PC-3 (cell line): ENCODE data around the gene UBAP2L. TPM values are rescaled to one million over a fixed set of nuclear protein-coding genes. Genes with fewer than 3 reads are reported as not detected.

Experiments
- ATAC-seq: fragments of 200-7000 bp; cut with Tn5 transposase; 2 replicates; pipeline ENCODE4 v1.9.1; 2020; ENCODE audit warnings: mild to moderate bottlenecking, moderate library complexity
- BruUV-seq: library from RNA; stranded (reverse); fragments of 400-500 nt; replicated peaks from 2 replicates; lab custom pipeline; 2021; lab: Mats Ljungman, UMichigan
- CTCF ChIA-PET: fragments of 300-600 bp; sonication (Branson Sonifier 250); formaldehyde crosslinking; loops from one replicate; lab custom pipeline; 2022; ENCODE audit warnings: antibody characterized with exemption; lab: Charles Lee
- POLR2A ChIA-PET: fragments of 300-600 bp; sonication (Branson Sonifier 250); formaldehyde crosslinking; loops from one replicate; lab custom pipeline; 2022; ENCODE audit warnings: antibody characterized with exemption; ENCODE audit not compliant: unreplicated experiment; lab: Charles Lee
- DNase-seq: peaks from one replicate; pipeline ENCODE4 v3.0.0-alpha.2; 2015
- H2AFZ ChIP-seq: fragments of 300-600 bp; sonication (generic); 2 replicates; pipeline ENCODE4 v1.6.0; 2016; ENCODE audit warnings: antibody characterized with exemption, low read length
- H3F3A ChIP-seq: fragments of 300-600 bp; sonication (generic); one replicate; pipeline ENCODE4 v1.6.0; 2017; ENCODE audit warnings: antibody characterized with exemption, low read length, control low read depth, mild to moderate bottlenecking; ENCODE audit not compliant: unreplicated experiment
- H3K27ac ChIP-seq: fragments of 300-600 bp; sonication (generic); 2 replicates; pipeline ENCODE4 v1.5.1; 2016; ENCODE audit warnings: mild to moderate bottlenecking, low read length
- H3K27me3 ChIP-seq: fragments of 300-600 bp; sonication (generic); 2 replicates; pipeline ENCODE4 v1.6.1; 2016; ENCODE audit warnings: low read length, mixed read lengths
- H3K36me3 ChIP-seq: fragments of 300-600 bp; sonication (generic); 2 replicates; pipeline ENCODE4 v1.6.1; 2016; ENCODE audit warnings: low read depth, mixed run types, low read length, mixed read lengths
- H3K4me1 ChIP-seq: fragments of 300-600 bp; sonication (generic); 2 replicates; pipeline ENCODE4 v1.5.1; 2016; ENCODE audit warnings: low read length; ENCODE audit not compliant: insufficient read depth
- H3K4me2 ChIP-seq: fragments of 300-600 bp; sonication (generic); 2 replicates; pipeline ENCODE4 v1.6.0; 2016; ENCODE audit warnings: low read length
- H3K4me3 ChIP-seq: fragments of 300-600 bp; sonication (generic); 2 replicates; pipeline ENCODE4 v1.5.1; 2016; ENCODE audit warnings: mild to moderate bottlenecking, low read length, mixed read lengths
- H3K79me2 ChIP-seq: fragments of 300-600 bp; sonication (generic); 2 replicates; pipeline ENCODE4 v1.6.1; 2017; ENCODE audit warnings: low read length, mixed read lengths
- H3K9ac ChIP-seq: fragments of 300-600 bp; sonication (generic); 2 replicates; pipeline ENCODE4 v1.6.0; 2016; ENCODE audit warnings: mild to moderate bottlenecking, low read length
- H3K9me2 ChIP-seq: fragments of 300-600 bp; sonication (generic); replicated peaks from 2 replicates; pipeline ENCODE4 v1.6.1; 2016; ENCODE audit warnings: mixed run types, low read length, mixed read lengths
- H3K9me3 ChIP-seq: fragments of 300-600 bp; sonication (generic); 2 replicates; pipeline ENCODE4 v1.6.1; 2016; ENCODE audit warnings: low read length, mixed read lengths
- H4K20me1 ChIP-seq: fragments of 300-600 bp; sonication (generic); 2 replicates; pipeline ENCODE4 v1.6.1; 2016; ENCODE audit warnings: low read length, mixed read lengths
- EZH2 ChIP-seq: fragments of 300-600 bp; sonication (generic); IDR thresholded peaks from one replicate; pipeline ENCODE4 v1.6.1; 2017; ENCODE audit warnings: antibody characterized with exemption, mild to moderate bottlenecking, low read length; ENCODE audit not compliant: unreplicated experiment
- EZH2phosphoT487 ChIP-seq: fragments of 300-600 bp; sonication (generic); IDR thresholded peaks from 2 replicates; pipeline ENCODE4 v1.6.1; 2018; ENCODE audit warnings: mild to moderate bottlenecking, antibody characterized with exemption, low read length, borderline replicate concordance
- intact Hi-C: fragments of 100-400 bp; cut with micrococcal nuclease; formaldehyde crosslinking; loops from 2 replicates; pipeline ENCODE4 v1.9.0; 2023
- total RNA-seq: library from RNA; depleted of rRNA; stranded (reverse); fragments of >200 nt; gene quantifications from 2 replicates; pipeline ENCODE4 v1.2.3, GENCODE V29; 2014
- TF ChIP-seq, protein P1 (sequence below): fragments of 300-600 bp; sonication (generic); conservative IDR thresholded peaks from 2 replicates; pipeline ENCODE4 v1.5.1; 2017; ENCODE audit warnings: antibody characterized with exemption, low read depth, mild to moderate bottlenecking, low read length

Gene UBAP2L
- total RNA-seq, 1 experiment from 2014 or later, result 128 TPM

DNA sequence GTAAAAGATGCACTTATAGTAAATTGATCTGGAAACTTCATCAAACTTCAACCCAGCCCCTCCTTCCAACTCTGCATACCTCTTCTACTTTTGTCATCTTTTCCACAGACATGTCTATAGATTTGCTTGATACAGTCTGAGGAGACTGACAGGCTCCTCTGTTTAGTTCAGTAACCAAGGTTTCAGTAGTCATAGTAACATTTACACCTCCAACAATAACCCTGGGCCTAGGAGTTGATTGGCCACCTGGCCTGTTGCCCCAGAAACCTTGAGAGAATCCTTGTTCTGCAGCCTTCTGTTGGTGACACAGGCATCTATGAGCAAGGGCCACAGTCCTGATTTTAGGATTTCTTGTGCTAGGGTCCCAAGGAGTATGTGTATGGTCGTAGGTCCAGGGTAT lies 14.6 kb upstream of the UBAP2L start, which contains the start of gene CFAP141:
CFAP141 (minus strand) TSS at position 138 of the 400 bp plus-strand sequence; CDS start at position 112, 26 bp downstream.
- POLR2A ChIA-PET, result no interaction called here

DNA sequence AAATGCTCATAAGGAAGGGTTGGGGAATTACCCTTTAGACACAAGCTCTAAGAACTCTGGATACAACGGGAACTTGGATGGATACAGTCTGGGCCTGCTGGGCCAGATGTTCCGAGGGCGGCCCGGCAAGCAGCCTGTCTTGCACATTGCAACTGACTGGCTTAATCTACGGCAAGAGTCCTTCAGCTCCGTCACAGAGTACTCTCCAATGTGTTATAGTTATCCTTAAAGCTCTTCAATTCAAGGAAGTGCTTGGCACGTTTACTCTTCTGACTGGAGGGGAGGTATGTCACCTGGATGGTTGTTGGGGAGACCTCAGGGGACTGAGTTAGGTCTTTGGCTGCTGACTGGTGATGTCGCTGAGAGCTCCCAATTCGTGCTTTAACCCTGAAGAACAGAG lies 13.5 kb upstream of the UBAP2L start:
- H3K36me3 ChIP-seq, result peaks cover 51% of the 10 kb centered on the region
- ChIA-PET CTCF (no interaction called here), POLR2A (interaction anchor here (0.5 kb wide), 1 partner anchor 81 kb away, joined by 4 read pairs; no protein-coding TSS in a partner anchor)

More for the DNA sequence above, 14.6 kb upstream of the UBAP2L start, which contains the start of gene CFAP141:
- Histone ChIP-seq H3K27ac (no peak within 1 kb of the TSS), H4K20me1 (no peaks in the 10 kb centered on the region), H3K36me3 (peaks cover 43% of the 10 kb centered on the region), H3K9me3 (no peaks in the 10 kb centered on the region), H2AFZ (no peak within 1 kb of the TSS), H3F3A (no peaks in the 10 kb centered on the region), H3K79me2 (no peaks in the 10 kb centered on the region), H3K4me2 (no peak within 1 kb of the TSS), H3K4me3 (no peak within 1 kb of the TSS), H3K27me3 (no peaks in the 10 kb centered on the region), H3K9ac (no peak within 1 kb of the TSS), H3K4me1 (peaks cover 3% of the 10 kb centered on the region; the same call in 1 of the 2 replicates), H3K9me2 (no peaks in the 10 kb centered on the region)
- DNase-seq (peak; percentile 27), ATAC-seq (peak; percentile 60)
- BruUV-seq, result no TSS peak
- TF ChIP-seq, protein P1, sequence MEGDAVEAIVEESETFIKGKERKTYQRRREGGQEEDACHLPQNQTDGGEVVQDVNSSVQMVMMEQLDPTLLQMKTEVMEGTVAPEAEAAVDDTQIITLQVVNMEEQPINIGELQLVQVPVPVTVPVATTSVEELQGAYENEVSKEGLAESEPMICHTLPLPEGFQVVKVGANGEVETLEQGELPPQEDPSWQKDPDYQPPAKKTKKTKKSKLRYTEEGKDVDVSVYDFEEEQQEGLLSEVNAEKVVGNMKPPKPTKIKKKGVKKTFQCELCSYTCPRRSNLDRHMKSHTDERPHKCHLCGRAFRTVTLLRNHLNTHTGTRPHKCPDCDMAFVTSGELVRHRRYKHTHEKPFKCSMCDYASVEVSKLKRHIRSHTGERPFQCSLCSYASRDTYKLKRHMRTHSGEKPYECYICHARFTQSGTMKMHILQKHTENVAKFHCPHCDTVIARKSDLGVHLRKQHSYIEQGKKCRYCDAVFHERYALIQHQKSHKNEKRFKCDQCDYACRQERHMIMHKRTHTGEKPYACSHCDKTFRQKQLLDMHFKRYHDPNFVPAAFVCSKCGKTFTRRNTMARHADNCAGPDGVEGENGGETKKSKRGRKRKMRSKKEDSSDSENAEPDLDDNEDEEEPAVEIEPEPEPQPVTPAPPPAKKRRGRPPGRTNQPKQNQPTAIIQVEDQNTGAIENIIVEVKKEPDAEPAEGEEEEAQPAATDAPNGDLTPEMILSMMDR, result no peak
- no peak for TF ChIP-seq EZH2phosphoT487
- no peak for TF ChIP-seq EZH2
- CTCF ChIA-PET, result no interaction called here
- intact Hi-C loops, result no loop called here

More for the DNA sequence above, 13.5 kb upstream of the UBAP2L start:
- H3K9me3 ChIP-seq, result no peaks in the 10 kb centered on the region
- DNase-seq (no peak), ATAC-seq (no peak)
- H3K4me1 ChIP-seq, result peaks cover 3% of the 10 kb centered on the region; the same call in 1 of the 2 replicates
- no peak overlapping the region for H3K4me3 ChIP-seq
- intact Hi-C loops, result no loop called here
- no peak overlapping the region for H3K27ac ChIP-seq
- no peak for TF ChIP-seq EZH2phosphoT487
- no peak for TF ChIP-seq EZH2
- TF ChIP-seq, protein P1, result no peak
- no peak overlapping the region for H3K4me2 ChIP-seq
- H3K9ac ChIP-seq, result no peak overlapping the region
- H4K20me1 ChIP-seq, result peaks cover 3% of the 10 kb centered on the region; the same call in 1 of the 2 replicates
- H3K9me2 ChIP-seq, result no peaks in the 10 kb centered on the region
- no peak overlapping the region for H2AFZ ChIP-seq
- H3K79me2 ChIP-seq, result peaks cover 2% of the 10 kb centered on the region
- no TSS peak for BruUV-seq
- no peaks in the 10 kb centered on the region for H3K27me3 ChIP-seq
- H3F3A ChIP-seq, result no peaks in the 10 kb centered on the region
